Stimulated activated CD8-positive, alpha-beta memory T cell treated with anti-CD3 and anti-CD28 coated beads, Interleukin-12 subunit alpha, Interleukin-12 subunit beta, amount 100 ng/mL, for 1 hour (primary cell): ENCODE results near the gene TAS2R60.
"Not testable (repeated sequence)": the region's sequence is repeated elsewhere in the genome, so short reads cannot be mapped to it uniquely, and the experiment has no call there.

Source experiments
- DNase-seq: peaks from one replicate; pipeline ENCODE4 v3.0.0-alpha.2; 2020; ENCODE audit warnings: low read depth

The TAS2R60 gene

DNA sequence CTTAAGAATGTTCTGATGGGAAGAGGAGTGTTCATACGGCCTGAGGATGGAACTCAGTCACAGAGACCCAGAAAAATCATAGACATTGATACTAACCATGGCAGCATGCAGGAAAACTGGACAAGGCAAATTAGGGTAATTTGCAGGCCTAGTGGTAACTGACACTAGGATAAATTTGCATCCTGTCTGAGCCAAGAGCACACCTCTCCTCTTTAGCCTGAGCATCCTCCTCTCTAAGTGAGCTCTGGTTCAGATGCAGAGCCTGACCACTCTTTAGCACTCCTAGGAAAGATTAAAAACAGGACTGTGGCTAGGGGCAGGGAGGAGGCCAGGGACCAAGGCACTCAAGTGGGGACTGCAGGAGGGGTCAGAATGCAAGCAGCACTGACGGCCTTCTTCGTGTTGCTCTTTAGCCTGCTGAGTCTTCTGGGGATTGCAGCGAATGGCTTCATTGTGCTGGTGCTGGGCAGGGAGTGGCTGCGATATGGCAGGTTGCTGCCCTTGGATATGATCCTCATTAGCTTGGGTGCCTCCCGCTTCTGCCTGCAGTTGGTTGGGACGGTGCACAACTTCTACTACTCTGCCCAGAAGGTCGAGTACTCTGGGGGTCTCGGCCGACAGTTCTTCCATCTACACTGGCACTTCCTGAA is 34.4 kb downstream of the TAS2R60 start, which contains the start of gene TAS2R41:
TSS of gene TAS2R41 (plus strand) at position 373 of the 650 bp plus-strand sequence. CDS start at position 373, 0 bp downstream.
- DNase-seq = no peak

DNA sequence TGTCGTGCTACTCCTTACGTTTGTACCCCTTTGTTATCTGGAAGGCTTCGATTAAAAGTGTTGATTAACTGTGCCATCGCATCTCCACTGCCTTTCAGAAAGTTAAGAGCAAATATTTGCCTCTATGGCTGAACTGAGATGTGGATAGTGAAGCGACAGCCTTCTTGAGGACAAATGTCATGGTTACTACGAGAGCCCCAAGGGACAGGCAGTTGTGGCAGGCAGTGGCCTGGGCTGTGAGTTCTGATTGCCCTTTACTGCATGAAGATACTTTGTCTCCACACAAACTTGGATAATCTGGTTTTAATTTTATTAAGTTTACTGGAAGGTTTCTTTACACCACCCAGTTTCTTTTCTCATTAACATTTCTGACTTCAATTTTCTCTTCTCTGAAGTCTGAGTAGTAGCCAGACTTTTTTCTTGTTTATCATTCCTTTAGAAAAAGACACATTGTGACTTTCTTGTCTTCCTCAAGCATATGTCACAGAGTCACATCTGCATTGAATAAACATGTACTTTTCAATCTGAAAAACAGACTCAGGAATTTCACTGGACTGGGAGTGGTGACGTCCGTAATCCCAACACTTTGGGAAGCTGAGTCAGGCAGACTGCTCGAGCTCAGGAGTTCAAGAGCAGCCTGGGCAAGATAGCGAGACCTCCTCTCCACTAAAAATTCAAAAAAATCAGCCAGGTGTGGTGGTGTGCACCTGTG is 36.0 kb downstream of the TAS2R60 start:
- no peak for DNase-seq

DNA sequence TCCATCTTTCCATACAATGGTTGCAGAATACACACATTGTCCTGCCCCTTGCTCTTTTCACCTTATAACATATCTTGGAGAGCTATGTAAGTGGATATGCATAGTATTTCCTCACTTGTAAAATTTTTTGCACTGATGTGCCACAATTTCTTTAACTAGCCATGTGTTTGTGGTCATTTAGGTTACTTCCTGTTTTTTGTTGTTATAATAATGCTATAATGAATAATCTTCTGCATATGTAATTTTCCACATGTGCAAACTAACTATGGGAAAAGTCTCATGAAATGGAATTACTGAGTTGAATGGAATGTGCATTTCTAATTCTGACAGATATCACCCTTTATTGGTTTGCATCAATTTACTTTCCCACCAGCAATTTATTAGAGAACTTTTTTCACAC is 37.2 kb downstream of the TAS2R60 start:
- DNase-seq = no peak

DNA sequence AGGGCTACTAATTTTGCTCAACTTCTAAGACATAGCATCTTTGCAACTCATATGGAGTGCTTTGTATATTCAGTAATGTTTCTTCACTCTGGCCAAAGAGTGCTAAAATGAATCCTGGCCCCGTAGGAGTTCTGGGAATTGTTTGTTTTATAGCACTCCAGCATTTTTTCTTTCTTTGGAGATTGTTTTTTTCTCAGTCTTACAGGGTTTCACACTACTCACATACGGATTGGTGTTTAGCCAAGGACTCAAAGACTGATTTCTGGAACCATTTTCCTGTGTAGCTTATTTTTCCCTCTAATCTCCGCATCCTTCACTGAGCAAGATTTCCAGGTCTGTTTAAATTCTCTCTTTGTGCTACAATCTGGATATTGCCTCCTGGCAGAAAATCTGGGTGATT is 40.9 kb downstream of the TAS2R60 start:
- no peak for DNase-seq

DNA sequence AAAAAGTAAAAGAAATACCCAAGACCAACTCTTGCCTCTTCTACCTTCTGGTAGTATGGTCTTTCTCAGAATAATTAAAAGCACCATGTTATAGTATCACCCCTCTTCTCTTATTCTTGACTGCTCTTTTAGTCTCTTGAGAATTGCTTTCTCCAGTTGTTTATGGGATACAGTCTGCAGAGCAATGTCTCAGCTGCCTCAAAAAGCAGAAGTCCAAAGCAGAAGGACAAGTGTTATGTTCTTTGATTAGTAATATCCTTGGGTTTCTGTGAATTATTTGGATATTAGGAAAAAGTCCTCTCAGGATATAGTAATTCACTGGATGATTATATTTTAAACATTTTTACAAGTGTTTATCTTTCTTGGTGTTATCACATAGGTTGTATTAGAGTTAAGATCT is 41.8 kb downstream of the TAS2R60 start:
- DNase-seq = no peak

DNA sequence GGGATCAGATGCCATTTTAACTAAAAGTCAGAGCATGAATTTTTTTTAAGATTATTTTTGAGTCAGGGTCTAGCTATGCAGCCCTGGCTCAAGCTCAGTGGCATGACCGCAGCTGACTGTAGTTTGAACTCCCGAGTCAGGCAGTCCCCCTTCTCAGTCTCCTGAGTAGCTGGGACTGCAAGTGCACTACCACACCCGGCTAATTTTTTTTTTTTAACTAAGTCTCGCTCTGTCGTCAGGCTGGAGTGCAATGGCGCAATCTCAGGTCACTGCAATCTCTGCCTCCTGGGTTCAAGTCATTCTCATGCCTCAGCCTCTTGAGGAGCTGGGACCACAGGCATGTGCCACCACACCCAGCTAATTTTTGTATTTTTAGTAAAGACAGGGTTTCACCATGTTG is 42.2 kb downstream of the TAS2R60 start:
- DNase-seq = no peak

DNA sequence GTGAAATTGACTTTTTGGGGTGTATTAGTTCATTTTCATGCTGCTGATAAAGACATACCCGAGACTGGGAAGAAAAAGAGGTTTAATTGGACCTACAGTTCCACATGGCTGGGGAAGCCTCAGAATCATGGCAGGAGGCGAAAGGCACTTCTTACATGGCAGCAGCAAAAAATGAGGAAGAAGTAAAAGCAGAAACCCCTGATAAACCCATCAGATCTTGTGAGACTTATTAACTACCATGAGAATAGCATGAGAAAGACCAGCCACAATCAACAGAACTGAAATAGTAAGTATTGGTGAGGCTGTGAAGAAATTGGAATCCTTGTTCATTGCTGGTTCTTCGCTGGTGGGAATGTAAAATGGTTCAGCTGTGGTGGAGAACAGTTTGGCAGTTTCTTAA is 43.0 kb downstream of the TAS2R60 start:
- DNase-seq = not testable (repeated sequence)

DNA sequence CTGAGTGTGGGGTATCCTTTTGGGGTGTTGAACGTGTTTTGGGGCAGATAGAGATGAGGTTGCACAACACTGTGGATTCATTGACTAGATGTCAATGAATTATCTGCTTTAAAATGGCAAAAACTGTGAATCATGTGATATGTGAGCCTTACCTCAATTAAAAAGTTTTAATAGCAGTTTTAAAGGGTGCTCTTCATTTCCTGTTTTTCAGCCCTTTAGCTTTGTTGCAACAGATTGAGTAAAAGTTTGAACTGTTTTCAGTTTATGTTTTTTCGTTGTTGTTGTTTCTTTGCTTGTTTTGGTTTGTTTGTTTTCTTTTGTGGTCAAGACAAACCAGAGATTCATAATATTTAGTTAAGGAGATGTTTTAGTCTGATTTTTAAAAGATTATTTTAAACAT is 43.8 kb downstream of the TAS2R60 start:
- DNase-seq = no peak

DNA sequence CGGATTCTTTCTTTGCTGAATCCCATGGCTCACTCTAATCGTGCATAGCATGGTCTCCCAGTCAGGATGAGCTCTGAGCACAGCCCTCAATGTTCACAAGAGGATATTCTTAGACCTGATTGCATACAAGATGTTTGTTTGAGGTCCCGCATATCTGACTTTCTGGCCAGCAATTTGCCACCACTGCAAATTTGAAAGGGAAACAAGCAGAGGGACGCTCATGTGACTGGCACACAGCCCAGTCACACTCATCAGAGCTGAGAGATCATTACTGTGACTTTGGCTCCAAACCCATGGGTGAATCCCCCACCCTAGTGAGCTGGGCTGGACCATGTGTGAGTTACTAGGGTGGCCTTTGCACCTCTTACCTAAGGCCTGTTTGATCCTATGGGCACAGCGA is 44.3 kb downstream of the TAS2R60 start:
- DNase-seq = no peak

DNA sequence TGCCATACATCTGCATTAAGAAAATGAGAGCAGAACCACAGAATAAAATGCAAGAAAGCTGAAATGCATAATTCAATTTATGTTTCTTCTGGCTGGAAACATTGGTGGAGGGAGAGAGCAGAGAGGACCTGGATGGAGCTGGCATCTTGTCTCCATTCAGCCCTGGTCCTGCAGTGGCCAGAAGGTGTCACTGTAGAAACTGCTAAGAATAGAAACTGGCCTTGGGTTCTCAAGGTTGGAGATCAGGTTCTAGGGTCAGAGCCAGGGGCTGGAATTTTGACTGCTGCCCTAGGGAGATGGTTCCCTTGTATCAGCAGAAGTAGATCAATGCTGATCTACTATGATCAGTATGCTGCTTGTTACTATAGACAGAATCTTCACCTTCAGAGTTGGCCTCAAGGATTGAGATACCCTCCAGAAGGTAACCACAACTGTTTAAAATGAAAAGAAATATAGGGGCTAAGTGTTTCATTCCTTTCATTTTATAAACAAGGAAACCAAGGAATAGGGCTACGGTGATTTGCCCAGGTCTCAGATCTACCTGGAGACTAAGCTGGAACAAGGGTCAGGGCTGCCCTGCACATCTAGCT is 47.6 kb downstream of the TAS2R60 start:
- no peak for DNase-seq

DNA sequence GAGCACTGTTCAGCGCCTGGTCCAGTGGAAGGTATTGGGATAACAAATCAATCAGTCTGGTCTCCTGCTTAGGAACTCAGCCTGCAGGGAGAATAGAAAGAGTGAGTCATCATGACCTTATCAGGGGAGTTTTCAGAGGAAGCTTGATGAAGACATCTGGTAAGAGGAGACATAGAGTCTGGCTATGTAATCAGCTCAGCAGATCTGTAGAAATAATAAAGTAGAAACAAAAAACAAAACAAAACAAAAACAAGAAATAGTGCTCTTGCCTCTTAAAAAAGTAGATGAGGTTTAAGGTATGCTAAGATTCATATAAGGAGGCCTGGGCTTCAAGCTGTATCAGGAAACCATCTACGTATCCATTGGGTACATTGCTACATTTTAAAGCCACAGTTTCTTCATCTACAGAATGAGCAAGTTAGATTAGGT is 48.8 kb downstream of the TAS2R60 start:
- DNase-seq = no peak

DNA sequence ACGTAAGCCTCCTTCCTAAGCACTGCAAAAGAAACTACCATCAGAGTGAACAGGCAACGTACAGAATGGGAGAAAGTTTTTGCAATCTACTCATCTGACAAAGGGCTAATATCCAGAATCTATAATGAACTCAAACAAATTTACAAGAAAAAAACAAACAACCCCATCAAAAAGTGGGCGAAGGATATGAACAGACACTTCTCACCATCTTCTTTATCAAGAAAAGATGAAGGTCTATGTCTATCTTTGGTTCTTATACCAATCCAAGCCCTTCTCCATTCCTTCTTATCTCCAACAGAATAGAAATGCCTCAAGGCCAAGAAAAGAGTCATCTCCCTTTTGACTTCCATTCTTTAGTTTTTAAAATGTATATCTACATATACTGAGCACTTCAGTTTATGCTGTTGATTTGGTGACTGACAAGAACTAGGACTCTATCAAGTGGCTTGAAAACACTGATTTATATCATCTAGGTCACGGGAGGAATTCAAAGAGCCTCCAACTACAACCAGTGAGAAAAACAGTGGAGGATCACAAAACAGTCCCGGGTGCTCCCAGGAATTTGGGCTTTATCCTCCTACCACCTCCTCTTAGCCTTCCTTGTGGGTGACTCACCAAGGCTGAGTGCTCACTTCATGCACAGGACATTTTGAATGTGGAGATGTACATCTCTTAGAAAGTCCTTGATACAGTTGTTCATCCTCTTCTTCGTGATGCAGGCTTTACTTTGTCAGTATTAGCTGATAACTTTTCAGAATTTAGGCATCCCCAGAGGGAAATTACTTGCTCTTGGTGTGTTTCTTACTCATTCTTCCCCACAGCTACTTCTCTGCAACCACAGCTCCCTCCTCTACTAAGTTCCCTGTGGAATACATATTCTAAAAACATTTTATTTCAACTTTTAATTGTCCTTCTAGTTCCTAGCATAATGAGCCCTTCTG is 49.8 kb downstream of the TAS2R60 start:
- no peak for DNase-seq

DNA sequence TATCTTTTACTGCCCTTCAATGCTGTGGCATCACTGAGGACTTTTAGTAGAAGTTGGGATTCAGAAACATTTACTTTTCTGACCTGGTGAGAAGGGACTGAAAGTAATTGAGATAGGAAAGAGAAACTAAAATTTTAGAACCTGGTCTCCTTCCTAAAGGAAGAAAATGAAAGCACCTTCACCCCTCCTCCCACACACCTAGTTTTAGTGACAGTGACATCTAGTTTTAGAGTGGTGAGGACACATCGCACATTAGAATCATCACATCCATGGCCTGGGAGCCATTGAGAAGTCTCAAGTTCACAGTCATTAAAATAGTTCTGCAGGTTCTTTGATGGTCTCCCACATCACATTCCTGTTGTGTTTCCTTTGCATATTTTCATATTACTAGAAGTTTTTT is 50.5 kb downstream of the TAS2R60 start:
- DNase-seq = no peak
